Pancreas (tissue), 10 donors: ENCODE measurements around the gene SHF. TPM values are rescaled to one million over a fixed set of nuclear protein-coding genes. Genes with fewer than 3 reads are reported as not detected.
A peak's percentile ranks its signal among the peaks of the same experiment; 100 is the strongest.

Source experiments
- ATAC-seq, 4 donors: fragments of 200-7000 bp; cut with Tn5 transposase; one replicate each; pipeline versions ENCODE4 v1.8.0 to v1.9.1; 2020; ENCODE audit warnings: mild to moderate bottlenecking in 4 of 4, moderate library complexity in 4 of 4
- DNase-seq, 6 donors: peaks; one replicate each; pipeline ENCODE4 v3.0.0-alpha.2; 2020
- FAIRE-seq: peaks from 2 replicates; lab custom pipeline; 2012; peaks lifted over from hg19 to GRCh38; lab: Jason Lieb, UNC
- H3K27ac ChIP-seq, 4 donors: fragments of 200-600 bp; sonication (generic); 1 replicate in 3 of 4; 2 replicates in 1 of 4; pipeline versions ENCODE4 v1.5.0 to v1.8.0; 2020
- H3K27me3 ChIP-seq, 4 donors: fragments of 200-600 bp; one replicate each; pipeline ENCODE4 v1.8.0; 2021
- H3K36me3 ChIP-seq, 3 donors: fragments of 200-600 bp; sonication (generic) in 1 of 3; one replicate each; pipeline versions ENCODE4 v1.5.0 to v1.8.0; 2020 to 2021
- H3K4me1 ChIP-seq, 3 donors: fragments of 200-600 bp; one replicate each; pipeline ENCODE4 v1.8.0; 2021
- H3K4me3 ChIP-seq, 4 donors: fragments of 200-600 bp; sonication (generic) in 2 of 4; one replicate each; pipeline versions ENCODE4 v1.5.0 to v1.8.0; 2020 to 2021
- H3K9me3 ChIP-seq, 4 donors: fragments of 200-600 bp; one replicate each; pipeline ENCODE4 v1.8.0; 2021
- WGBS, 2 donors: extraction: QIAGEN DNeasy Blood & Tissue Kit; methylation state at CpG; one replicate each; pipeline ENCODE4 v1.1.7; 2013; 5-methylcytosine and 5-hydroxymethylcytosine counted together
- intact Hi-C, 3 donors: fragments of 100-400 bp; cut with DNase I; formaldehyde crosslinking; loops; one replicate each; pipeline versions ENCODE4 v1.11.1 to v1.14.2; 2022
- polyA plus RNA-seq, 2 donors: library from polyadenylated mRNA; stranded (reverse); fragments of 200-250 nt; gene quantifications; one replicate each; pipeline ENCODE4 v1.2.3, GENCODE V29; 2013
- total RNA-seq, 6 donors: library from RNA; stranded (reverse); fragmentation: NEBNext Ultra II Directional in 4 of 6; extraction: Animal tissue kit (Norgen Biotek cat#: 25700) in 4 of 6; gene quantifications; one replicate each; pipeline versions ENCODE4 v1.2.1 to v1.2.4, GENCODE V29; 2021 to 2023
- TF ChIP-seq, protein P1 (sequence below), 4 donors: fragments of 200-600 bp; sonication (generic) in 3 of 4; IDR thresholded peaks; one replicate each; pipeline versions ENCODE4 v1.5.0 to v1.8.0; 2021; ENCODE audit warnings: antibody characterized with exemption in 4 of 4
- donor health status: healthy with polysubstance abuse.
- donor health status: DM: no; HTN: no; CAD: no; lungs with moderate emphysema.
- donor health status: DM: no; HTN: no; CAD: no.
- donor health status: control.
- donor health status: control.
- donor health status: Bipolar disorder and iron deficiency.
- donor health status: DM: yes; HTN: yes; CAD: no.
- donor health status: DM: no; HTN: no; CAD: no.
- donor health status: DM: no; HTN: no; CAD: no.
- donor health status: DM: yes; HTN: yes; CAD: no.

Gene SHF
- total and polyA plus RNA-seq, 8 donors: 1.0 to 3.7 (median 2.0) TPM

DNA sequence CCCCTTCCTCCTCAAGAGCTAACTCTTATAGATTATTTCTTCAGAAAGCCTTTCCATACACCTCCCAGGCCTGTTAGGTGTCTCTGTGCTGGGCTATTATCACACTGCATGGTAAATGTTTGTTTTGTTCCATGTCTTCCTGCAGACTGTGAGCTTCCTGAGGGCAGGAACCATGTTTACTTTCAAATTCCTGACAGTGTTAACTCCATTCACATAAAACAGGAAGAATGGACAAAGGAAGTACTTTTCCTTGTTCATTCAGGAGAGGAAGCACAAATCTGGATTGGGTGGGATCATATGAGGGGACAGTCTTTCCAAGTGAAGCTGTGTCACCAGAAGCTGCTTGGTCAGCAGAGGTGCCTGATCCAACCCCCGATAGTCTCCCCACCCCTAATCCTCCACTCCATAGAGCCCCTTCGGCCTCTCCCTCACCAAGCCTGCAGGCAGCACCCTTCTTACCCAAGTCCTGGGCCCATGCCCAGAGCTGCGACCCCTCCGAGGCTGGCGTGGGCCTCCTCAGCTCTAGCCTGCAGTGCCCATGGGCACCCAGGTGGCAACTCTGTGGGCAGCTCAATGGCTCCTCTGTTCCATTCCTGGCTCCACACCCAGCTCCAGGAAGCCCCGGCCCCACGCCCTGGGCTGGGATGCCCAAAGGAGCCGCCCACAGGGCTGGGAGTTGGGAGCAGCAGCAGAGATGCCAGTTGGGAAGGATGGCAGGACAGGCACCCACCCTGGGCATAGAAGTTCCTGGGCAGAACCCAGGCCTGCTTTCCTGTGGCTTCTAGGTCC is 6.9 kb downstream of the SHF start:
- Histone ChIP-seq H3K27ac (no peak overlapping the region), H3K27me3 (no peaks in the 10 kb centered on the region), H3K4me3 (no peak overlapping the region), H3K36me3 (no peaks in the 10 kb centered on the region), H3K9me3 (no peaks in the 10 kb centered on the region), H3K4me1 (no peaks in the 10 kb centered on the region)
- TF ChIP-seq, protein P1, sequence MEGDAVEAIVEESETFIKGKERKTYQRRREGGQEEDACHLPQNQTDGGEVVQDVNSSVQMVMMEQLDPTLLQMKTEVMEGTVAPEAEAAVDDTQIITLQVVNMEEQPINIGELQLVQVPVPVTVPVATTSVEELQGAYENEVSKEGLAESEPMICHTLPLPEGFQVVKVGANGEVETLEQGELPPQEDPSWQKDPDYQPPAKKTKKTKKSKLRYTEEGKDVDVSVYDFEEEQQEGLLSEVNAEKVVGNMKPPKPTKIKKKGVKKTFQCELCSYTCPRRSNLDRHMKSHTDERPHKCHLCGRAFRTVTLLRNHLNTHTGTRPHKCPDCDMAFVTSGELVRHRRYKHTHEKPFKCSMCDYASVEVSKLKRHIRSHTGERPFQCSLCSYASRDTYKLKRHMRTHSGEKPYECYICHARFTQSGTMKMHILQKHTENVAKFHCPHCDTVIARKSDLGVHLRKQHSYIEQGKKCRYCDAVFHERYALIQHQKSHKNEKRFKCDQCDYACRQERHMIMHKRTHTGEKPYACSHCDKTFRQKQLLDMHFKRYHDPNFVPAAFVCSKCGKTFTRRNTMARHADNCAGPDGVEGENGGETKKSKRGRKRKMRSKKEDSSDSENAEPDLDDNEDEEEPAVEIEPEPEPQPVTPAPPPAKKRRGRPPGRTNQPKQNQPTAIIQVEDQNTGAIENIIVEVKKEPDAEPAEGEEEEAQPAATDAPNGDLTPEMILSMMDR (IDR thresholded peaks at IDR 0.05): no peak
- intact Hi-C loops: no loop called here
- 83 to 93% methylated on average over 7 to 8 of the region's 8 CpGs for WGBS, 2 donors
- FAIRE-seq: no peak
- peak in 2 of 6 donors; percentile 20 to 44 for DNase-seq
- no peak for ATAC-seq

DNA sequence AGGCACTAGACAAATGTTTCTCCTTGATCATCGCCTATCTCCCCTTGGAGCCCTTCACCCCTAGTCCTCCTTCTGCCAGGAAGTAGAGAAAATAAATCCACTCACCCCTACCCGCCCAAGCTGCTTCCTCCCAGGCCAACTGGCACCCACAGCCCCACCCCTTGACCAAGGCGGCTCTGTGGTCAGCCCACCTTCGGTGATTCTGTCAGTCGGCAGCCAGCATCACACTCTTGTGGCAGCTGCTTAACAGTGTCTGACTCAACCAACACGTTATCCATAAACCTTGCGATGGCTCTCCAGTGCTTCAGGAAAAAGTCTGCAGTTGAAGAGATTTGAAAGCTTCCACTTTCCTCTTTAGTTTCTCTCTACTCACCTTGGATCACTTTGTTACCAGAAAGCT is 7.6 kb downstream of the SHF start:
- no peaks in the 10 kb centered on the region for H3K4me1 ChIP-seq
- DNase-seq (no peak), ATAC-seq (no peak), FAIRE-seq (no peak)
- no peaks in the 10 kb centered on the region for H3K27me3 ChIP-seq
- H3K4me3 ChIP-seq: no peak overlapping the region
- TF ChIP-seq, protein P1 (IDR thresholded peaks at IDR 0.05): no peak
- H3K9me3 ChIP-seq: no peaks in the 10 kb centered on the region
- 85 to 86% methylated on average over 7 of the region's 7 CpGs for WGBS, 2 donors
- no peak overlapping the region for H3K27ac ChIP-seq
- intact Hi-C loops: no loop called here
- H3K36me3 ChIP-seq: no peaks in the 10 kb centered on the region

- Histone ChIP-seq H3K4me3 (no peak overlapping the region), H3K27me3 (no peaks in the 10 kb centered on the region), H3K36me3 (no peaks in the 10 kb centered on the region), H3K9me3 (no peaks in the 10 kb centered on the region), H3K4me1 (no peaks in the 10 kb centered on the region), H3K27ac (no peak overlapping the region)
- peak in 1 of 6 donors; percentile 28 for DNase-seq
- WGBS, 2 donors: 80 to 85% methylated on average over 13 of the region's 13 CpGs
- TF ChIP-seq, protein P1 (IDR thresholded peaks at IDR 0.05): peak in 2 of 4 donors; percentile 31 to 40
- ATAC-seq: peak in 3 of 4 donors; percentile 42 to 75 (median 59)
- intact Hi-C loops: no loop called here
- FAIRE-seq: no peak
Observed at GRCh38 chr15:45179221-45179985, 8.4 kb downstream of the SHF start.

GRCh38 chr15:45177285-45177684 is 10.5 kb downstream of the SHF start:
- intact Hi-C loops: no loop called here
- Histone ChIP-seq H3K4me1 (no peaks in the 10 kb centered on the region), H3K9me3 (no peaks in the 10 kb centered on the region), H3K4me3 (no peak overlapping the region), H3K36me3 (no peaks in the 10 kb centered on the region), H3K27ac (no peak overlapping the region), H3K27me3 (no peaks in the 10 kb centered on the region)
- no peak for FAIRE-seq
- ATAC-seq: no peak
- 90 to 93% methylated on average over 3 of the region's 3 CpGs for WGBS, 2 donors
- TF ChIP-seq, protein P1 (IDR thresholded peaks at IDR 0.05): no peak
- no peak for DNase-seq
